ENCODE data around the gene P3H3.

DNA sequence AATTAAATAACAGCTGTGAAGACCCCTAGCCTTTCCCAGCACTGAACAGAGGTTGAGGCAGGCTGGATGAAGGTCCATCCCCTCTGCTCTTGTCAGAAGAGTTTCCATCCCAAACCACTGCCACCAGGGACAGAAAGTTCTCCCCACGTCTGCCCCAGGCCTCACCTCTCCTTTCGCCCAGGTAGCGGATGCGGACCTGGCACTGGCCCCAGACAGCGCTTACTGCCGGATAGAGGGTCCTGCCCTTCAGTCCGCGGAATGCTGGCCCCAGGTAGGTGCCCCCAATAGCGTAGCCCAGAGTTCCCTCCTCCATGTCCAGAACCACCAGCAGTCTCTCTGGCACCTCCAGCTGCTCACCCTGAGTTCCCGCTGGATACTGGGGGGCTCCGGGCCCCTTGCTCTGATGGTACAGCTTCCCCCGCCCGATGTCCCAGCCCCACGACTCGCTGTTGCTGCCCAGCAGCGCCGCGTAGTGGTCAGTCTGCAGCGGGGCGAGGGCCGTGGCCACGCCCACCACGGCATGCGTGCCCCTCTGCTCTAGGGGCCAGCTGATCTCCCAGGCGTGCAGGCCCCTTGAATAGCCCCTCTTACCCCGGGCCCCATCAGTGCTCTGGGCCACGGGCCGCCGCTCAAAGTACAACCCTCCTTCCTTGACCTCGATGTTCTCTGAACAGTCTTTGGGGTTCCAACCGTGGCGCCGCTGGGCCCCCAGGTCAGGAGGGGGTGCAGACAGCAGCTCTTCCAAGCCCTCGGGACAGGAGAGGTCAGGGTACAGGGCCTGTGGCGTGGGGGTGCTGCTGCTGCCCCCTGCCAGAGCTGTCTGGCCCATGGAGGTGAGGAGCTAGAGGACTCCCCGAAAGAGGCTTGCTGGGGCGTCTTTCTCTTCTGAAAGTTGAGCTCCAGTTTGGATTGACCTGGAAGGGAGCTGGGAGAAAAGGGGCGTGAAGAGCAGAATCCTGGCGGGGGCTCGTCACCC lies 44.2 kb downstream of the P3H3 start:
- no peak for TF ChIP-seq ZNF830 (tag by site-specific recombination; IDR thresholded peaks at IDR 0.05; ENCODE audit: low read depth)
- TF ChIP-seq ZBTB21 (tag by site-specific recombination; IDR thresholded peaks at IDR 0.05) = no peak
- TF ChIP-seq, protein P1, sequence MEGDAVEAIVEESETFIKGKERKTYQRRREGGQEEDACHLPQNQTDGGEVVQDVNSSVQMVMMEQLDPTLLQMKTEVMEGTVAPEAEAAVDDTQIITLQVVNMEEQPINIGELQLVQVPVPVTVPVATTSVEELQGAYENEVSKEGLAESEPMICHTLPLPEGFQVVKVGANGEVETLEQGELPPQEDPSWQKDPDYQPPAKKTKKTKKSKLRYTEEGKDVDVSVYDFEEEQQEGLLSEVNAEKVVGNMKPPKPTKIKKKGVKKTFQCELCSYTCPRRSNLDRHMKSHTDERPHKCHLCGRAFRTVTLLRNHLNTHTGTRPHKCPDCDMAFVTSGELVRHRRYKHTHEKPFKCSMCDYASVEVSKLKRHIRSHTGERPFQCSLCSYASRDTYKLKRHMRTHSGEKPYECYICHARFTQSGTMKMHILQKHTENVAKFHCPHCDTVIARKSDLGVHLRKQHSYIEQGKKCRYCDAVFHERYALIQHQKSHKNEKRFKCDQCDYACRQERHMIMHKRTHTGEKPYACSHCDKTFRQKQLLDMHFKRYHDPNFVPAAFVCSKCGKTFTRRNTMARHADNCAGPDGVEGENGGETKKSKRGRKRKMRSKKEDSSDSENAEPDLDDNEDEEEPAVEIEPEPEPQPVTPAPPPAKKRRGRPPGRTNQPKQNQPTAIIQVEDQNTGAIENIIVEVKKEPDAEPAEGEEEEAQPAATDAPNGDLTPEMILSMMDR (tag by site-specific recombination; IDR thresholded peaks at IDR 0.05) = peak; percentile 99
- TF ChIP-seq ZNF24 (tag by site-specific recombination; IDR thresholded peaks at IDR 0.05) = peak; percentile 63
- TF ChIP-seq, protein P2, sequence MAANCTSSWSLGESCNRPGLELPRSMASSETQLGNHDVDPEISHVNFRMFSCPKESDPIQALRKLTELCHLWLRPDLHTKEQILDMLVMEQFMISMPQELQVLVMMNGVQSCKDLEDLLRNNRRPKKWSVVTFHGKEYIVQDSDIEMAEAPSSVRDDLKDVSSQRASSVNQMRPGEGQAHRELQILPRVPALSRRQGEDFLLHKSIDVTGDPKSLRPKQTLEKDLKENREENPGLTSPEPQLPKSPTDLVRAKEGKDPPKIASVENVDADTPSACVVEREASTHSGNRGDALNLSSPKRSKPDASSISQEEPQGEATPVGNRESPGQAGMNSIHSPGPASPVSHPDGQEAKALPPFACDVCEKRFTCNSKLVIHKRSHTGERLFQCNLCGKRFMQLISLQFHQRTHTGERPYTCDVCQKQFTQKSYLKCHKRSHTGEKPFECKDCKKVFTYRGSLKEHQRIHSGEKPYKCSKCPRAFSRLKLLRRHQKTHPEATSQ (tag by site-specific recombination; IDR thresholded peaks at IDR 0.05) = no peak
- no peak for TF ChIP-seq ZNF140 (tag by site-specific recombination; IDR thresholded peaks at IDR 0.05)
- no peak for TF ChIP-seq MEIS1 (CRISPR knock-in tag; IDR thresholded peaks at IDR 0.05; ENCODE audit: borderline replicate concordance)
